GM19035 (cell line): ENCODE data around the gene SLC5A6.
"Not testable (repeated sequence)": the region's sequence is repeated elsewhere in the genome, so short reads cannot be mapped to it uniquely, and the experiment has no call there.

Experiments used
- ATAC-seq: cut with Tn5 transposase; IDR thresholded peaks from one replicate; pipeline ENCODE4 v1.9.1; 2021; ENCODE audit not compliant: unreplicated experiment

The SLC5A6 gene

DNA sequence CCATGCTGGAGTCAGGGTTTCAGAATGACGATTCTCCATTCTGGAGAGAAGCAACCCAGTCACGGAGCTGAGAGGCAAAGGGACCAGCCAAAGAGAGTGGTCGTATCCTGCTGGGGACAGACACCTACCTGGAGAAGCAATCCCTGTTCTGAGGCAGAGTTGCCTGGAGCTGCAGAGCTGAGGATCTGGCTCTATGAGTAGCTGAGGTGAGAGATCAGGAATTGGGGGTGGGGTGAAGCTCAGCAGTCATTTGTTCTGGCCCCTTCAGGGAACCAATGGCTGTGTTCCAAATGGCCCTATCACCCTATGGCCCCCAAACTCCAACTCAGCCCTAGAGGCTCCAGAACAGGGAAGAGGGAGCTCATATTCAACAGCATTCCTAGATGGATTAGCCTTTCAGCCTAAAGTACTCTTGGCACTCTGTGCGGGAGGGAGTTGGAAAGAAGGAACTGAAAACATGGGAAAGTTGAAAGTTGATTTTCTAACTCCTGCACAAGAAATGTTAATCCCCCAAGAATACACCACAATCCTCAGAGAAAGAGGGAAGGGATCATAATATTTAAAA, 3.5 kb downstream of the SLC5A6 start:
- no peak for ATAC-seq

DNA sequence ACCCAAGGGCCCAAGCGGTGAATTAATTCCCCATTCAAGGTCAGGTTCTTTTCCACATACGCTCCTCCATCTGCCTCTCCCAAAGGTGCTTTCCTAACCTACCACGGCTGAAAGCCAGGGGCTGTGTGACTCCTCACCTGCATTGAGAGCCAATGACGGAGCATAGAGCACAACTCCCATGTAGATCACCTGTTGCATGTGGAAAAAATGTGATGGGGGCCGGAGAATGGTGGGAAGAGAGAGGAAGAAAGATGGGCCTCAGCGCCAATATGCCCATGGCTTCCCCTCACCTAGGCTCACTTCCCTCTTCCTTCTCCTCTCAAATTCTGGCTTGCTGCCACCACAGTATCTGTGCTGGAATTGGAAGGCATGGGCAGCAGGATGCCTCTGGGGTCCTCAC, 5.7 kb downstream of the SLC5A6 start:
- ATAC-seq: no peak

DNA sequence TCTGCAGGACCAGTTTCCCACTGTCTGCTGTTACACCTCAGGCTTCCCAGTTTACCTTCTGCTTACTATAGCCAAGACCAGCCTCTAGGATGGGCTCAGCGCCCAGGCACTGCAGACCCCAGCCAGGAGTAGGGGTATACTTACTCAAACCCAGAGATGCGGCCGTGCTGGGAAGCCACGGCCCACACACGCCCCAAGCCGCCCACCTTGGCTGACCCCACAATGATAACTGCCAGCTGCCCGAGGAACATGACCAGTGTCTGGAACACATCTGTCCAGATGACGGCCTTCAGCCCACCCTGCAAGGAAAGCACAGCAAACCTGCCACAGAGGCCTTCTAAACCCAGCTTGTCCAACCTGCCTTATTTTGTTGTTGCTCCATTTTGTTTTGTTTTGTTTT, 6.9 kb downstream of the SLC5A6 start:
- ATAC-seq: no peak

DNA sequence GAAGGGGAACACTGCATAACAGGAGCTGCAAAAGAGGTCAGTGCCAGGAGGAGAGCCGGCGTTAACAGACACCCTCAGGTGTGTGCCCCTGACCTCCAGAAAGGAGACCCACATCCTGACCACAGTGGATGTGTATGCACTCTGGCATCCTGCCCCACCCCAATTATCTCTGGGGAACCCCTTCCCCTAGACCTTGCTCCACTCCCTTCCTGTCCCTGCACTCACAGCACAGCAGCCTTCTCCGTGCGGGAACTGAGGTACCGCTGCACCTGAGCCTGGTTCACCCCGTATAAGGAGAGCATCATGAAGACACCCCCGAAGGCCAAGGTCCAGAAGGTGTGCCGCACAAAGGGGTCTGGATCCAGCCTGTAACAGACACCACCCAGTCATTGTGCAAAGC, 7.5 kb downstream of the SLC5A6 start:
- ATAC-seq: no peak

DNA sequence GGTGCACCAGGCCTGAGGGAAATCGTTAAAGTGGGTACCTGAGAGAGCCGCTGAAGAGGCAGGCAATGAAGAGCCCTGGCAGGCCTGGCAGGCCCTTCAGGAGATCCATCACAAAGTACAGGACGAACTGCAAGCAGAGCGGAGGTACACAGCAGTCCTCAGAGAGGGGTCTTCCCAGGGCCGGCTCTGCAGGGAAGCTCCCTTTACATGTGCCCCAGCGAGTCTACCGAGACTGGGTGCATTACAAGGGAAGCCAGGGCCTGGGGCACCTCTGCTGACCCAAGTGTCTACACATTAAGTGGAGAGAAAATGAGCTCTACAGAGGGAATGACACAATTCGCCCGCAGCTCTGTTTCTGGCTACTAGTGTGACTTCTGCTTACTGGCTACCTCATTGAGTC, 8.3 kb downstream of the SLC5A6 start:
- no peak for ATAC-seq

DNA sequence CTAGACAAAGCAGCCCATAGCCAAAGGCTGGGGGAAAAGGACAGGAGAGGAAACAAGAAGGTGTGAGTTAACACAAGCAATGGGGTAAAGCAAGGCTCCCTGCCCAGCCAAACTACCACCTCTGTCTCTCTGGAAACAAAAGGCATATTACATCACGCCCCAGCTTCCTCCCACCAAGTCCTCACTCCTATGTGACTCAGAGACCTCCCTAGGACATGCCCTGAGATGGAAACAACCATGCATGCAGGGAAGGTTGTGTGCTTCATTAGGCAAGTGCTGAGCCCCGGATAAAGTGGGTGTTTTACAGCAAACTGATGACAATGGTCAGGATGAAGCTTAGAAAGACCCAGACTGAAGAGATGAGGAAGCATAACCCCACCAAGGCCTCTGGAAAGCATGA, 9.2 kb downstream of the SLC5A6 start:
- no peak for ATAC-seq

DNA sequence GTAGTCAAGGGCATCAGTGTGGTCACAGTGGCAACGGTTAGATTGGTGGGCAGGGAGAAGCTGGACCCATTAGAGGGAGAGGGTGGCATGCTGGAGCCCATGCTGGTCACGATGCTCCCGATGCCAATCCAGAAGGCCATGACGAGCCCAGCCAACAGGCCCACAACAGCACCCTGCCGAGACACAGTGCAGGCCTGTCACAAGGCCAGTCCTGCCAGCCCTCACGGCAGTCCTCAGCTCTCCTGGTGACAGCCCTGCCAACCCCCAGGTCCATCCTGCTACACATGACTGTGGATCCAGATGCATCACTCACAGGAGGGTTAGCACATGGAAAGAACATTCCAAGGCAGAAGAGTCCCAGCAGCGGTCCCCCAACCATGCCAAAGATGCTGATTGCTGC, 10.4 kb downstream of the SLC5A6 start:
- ATAC-seq: no peak

DNA sequence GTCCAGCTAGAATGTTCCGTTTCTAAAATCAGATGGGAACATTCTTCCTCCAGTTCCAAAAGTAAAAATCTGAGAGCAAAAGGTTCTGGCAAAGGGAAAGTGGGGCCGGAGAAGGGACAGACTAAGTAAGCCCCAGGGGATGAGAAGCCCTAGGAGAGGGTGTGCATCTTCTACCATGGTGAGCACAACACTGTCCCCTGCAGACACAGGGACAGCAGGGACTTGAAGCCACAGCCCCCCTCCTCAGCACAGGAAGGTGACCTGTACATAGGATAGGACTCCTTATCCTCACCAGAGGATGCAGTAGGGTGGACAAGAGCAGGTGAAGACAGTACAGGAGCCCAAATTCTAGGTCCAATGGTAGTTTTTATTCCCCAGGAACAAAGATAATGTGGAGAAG, 12.8 kb downstream of the SLC5A6 start:
- ATAC-seq: no peak

DNA sequence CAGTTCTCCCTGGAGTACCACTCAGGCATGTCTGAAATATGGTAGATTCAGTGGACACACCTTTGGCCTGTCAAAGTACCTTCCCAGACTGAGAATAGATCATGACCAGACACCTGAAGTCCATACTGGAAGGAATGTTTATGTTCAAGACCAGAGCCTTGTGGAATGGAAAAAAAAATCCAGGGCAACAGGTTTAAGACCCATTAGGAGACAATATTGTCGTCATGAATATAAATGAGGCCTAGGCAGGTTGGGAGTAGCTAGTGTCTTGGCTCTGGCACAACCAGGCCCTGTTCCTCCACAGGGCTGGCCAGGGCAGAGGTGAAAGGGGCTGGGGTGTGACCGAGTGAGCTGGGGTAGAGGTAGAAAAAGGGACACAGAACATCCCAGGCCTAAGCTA, 13.4 kb downstream of the SLC5A6 start:
- ATAC-seq: no peak

DNA sequence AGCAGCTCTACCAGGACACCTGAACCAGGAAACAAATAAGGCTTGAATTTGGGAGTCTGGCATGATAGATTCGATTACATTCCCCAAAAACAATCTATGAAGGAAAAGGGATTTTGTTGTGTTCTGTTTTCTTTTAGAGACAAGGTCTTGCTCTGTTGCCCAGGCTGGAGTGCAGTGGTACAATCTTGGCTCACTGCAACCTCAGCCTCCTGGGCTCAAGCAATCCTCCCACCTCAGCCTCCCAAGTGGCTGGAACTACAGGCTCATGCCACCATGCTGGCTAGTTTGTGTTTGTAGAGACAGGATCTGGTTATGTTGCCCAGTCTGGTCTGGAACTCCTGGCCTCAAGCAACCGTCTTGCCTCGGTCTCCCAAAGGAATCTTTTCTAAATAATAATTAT, 14.0 kb downstream of the SLC5A6 start:
- not testable (repeated sequence) for ATAC-seq

DNA sequence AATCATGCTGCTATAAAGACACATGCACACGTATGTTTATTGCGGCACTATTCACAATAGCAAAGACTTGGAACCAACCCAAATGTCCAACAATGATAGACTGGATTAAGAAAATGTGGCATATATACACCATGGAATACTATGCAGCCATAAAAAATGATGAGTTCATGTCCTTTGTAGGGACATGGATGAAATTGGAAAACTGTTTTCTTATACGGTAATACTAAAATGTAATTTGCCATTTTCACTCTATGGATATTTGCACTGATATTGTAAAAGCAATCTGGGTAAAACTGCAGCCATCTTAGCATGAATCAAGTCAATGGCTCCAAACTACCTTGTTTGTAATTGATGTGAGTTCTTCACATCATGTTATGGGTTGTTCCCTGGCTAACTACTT, 16.3 kb downstream of the SLC5A6 start:
- ATAC-seq: not testable (repeated sequence)

DNA sequence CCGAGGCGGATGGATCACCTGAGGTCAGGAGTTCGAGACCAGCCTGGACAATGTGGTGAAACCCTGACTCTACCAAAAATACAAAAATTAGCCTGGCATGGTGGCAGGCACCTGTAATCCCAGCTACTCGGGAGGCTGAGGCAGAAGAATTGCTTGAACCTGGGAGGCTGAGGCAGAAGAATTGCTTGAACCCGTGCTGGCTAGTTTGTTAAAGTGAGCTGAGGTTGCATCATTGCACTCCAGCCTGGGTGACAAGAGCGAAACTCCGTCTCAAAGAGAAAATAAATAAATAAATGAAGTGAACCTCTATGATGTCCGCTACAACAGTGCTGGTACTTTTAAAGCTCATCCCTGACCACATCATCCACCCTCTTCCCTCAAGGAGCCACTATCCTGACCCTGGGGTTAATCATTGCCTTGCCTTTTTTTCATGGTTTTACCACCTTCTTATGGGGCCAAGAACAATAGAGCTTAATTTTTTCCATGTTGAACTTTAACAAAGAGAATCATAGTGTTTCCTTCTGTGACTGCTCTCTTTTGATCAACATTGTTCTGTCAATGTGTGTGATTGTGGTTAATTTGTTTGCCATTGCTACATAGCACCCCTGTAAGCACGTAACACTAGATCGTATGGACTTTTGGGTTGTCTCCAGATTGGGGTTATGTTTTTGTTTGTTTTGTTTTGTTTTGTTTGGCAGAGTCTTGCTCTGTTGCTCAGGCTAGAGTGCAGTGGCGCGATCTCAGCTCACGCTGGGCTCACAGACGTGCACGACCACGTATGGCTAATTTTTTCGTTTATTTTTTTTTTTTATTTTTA, 17.3 kb downstream of the SLC5A6 start:
- no peak for ATAC-seq

DNA sequence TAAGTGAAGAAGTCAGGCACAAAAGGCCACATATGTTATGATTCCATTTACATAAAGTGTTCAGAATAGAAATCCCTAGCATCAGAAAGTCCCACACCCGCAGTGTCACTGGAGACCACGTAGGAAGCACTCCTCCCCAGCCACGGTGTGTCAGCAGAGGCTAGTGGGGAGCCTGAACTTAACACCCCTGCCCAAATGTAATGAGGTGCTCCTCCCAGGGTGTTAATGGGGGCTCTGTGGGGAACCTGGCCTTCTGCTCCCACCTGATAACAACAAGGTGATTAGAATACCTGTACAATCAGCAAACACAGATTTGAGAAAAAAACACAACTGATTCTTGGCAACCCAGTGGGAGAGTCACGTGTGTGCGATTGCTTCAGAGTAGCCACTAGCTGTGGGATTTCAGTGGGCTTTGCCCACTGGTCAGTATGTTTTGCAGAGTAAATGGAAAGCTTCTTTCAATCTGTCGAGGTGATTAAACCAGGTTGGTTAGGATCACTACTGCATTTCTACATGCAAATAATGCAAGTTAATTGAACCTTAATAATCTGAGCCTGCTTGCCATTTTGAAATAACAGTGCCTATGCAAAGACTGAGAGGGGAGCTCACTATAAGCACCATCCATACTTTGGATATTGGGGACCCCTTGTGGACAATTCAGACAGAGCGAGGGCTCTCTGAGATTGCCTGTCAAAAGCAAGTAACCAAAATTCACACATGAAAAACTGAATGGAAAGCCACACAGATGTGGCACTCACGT, 20.8 kb downstream of the SLC5A6 start:
- no peak for ATAC-seq

DNA sequence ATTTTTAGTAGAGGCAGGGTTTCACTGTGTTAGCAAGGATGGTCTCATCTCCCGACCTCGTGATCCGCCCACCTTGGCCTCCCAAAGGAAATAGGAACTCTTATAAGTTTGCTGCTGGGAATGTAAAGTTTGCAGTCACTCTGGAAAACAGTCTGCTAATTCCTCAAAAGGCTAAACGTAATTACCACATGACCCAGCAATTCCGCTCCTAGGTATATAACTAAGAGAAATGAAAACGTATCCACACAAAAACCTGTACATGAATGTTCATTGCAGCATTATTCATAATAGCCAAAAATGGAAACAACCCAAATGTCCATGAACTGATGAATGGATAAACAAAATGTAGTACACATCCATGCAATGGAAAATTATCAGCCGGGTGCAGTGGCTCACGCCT, 22.1 kb downstream of the SLC5A6 start:
- ATAC-seq: no peak

DNA sequence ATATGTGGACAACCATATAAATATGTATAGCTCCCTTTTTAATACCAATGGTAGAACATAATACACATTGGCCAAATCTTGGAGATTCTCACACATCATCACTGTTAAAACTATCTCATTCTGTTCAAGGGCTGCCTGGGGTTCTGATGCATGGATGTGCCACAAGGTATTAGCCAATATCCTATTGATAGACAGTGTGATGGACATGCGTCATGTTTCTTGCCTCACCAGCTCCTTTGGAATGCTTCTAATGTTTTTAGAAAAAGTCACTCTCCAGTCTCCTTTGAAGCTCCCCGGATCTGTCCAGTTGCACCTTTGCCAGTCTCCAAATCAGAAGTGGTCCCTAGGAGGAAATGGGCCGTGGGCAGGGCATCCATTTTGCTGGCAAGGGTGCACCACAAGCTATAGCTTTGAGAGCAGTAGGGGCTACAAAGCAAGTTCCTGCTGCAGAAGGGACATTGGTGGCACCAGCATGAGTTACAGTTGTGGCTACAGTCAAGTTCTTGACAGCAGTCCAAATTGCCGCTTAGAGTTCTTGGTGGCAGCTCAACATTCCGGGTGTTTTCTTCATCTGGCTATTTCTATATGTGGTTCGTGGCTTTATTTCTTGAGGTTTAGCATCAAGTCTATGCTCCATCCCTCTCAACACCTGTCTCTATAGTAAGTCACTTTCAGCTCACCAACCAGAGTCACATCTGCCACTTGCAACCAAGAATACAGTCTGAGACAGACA, 25.3 kb downstream of the SLC5A6 start:
- ATAC-seq: no peak

DNA sequence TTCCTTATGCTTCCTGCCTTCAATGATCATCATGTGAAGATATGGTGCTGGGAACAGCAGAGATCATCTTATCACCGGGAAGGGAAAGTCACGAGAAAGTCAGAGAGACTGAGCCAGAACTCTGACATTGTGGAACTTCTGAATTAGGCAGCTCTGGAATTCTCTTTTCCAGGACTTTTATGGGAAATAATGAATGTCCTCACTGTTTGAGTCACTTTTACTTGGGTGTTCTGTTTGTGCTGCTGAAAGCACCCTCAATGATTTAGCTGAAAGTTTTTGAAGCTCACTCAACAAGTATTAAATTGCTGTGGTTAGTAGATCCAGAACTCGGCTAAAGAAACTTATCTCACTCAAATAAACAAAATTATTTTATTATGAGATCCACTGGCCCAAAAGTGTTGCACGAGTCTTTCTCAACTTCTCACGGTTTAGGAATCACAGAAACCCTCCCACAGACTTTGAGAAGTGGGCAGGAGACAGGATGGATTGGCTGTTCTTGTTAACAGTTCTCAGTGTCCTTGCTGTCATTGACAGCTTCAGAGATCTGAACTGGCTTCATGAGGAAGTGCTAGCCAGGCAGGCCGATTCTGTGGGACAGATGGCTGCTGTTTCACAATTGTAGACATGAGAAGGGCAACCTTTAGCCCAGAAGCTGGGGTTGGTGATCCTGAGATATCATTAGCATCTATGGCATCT, 26.6 kb downstream of the SLC5A6 start:
- no peak for ATAC-seq

DNA sequence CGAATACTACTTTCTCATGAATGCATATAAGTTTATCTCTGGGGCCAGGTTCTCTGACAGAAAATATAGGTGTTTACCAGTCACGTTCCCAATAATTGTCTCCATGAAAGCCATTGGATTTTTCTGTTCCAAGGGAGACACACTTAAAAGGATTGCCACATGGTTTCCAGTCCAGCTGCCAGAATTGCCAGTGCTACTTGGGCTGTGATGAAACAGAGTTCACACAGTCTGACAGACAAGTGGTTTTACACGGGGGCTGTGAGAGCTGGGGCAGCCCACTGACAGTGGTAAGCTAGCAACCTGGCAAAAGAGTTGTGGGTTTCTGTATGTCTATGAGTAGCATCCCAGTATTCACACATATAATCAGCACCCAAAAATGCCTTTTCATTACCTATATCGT, 28.0 kb downstream of the SLC5A6 start:
- ATAC-seq: no peak

DNA sequence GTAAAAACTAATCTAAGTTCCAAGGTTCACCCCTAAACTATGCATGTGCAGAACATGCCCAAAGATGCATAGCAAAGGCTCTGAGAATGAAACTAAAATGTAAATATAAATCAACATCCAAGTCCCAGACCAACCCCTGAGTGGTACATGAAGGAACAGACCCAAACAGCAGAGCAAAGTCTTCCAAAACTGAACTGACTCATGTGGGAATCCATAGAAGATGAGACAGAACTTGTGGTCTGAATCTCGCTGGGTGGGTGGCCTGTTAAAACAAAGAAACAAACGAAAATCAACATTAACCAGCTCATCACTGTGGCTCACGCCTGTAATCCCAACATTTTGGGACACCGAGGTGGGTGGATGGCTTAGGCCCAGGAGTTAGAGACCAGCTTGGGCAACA, 29.7 kb downstream of the SLC5A6 start:
- ATAC-seq: no peak

DNA sequence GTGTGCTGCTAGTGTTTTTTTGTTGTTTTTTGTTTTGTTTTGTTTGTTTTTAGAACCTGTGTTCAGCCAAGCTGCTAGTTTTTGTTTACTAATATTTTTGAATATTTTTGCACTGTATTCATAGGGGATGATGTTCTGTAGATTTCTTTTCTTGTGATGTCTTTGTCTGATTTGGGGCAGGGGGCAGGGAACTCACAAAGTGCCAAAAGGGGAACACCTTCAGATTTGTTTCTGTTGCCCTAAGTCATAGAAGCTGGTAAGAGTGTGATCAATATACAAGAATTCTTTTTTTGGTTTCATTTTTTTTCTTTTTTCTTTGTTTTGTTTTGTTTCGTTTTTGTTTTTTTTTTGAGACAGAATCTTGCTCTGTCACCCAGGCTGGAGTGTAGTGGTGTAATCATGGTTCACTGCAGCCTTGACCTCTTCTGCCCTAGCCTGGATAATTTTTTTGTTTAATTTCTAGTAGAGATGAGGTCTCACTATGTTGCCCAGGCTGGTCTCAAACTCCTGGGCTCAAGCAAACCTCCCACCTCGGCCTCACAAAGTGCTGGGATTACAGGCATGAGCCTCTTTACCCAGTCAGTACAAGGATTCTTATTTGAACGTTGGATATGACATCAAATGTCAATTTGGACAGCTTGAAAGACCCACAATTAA, 32.6 kb downstream of the SLC5A6 start:
- ATAC-seq: no peak

DNA sequence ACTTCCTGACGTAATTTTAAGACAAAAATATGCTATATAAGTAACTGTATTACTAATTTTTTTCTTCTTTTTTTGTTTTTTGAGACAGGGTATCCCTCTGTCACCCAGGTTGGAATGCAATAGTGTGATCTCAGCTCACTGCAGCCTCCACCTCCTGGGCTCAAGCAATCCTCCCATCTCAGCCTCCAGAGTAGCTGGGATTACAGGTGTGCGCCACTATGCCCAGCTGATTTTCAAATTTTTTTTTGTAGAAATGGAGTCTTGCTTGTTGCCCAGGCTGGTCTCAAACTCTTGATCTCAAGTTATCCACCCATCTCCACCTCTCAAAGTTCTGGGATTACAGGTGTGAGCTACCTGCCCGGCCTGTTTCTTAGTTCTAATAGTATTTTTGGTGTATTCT, 33.6 kb downstream of the SLC5A6 start:
- ATAC-seq: no peak
